GM13977 (cell line): ENCODE measurements around the gene ST8SIA1.

Experiments used
- DNase-seq: peaks from one replicate; pipeline ENCODE4 v3.0.0; 2012; ENCODE audit warnings: low spot score
- CTCF ChIP-seq: IDR thresholded peaks from 2 replicates; pipeline ENCODE4 v1.5.1; 2012; ENCODE audit warnings: mild to moderate bottlenecking, control low read depth; ENCODE audit not compliant: insufficient read depth; ENCODE audit errors: extremely low read depth, missing control alignments
- in situ Hi-C: fragments of 300-500 bp; cut with MboI; formaldehyde crosslinking; loops from one replicate; pipeline ENCODE4 v1.12.0; 2022; ENCODE audit warnings: low sequenced_read_pairs, low pct_unique_long_range_greater_than_20kb, mixed read lengths, inconsistent platforms; ENCODE audit not compliant: unreplicated experiment

ST8SIA1 gene

GRCh38 chr12:22287776-22288621 is 46.5 kb downstream of the ST8SIA1 start:
- in situ Hi-C loops: no loop called here
- no peak for DNase-seq
- no peak for TF ChIP-seq CTCF

- DNase-seq: no peak
- in situ Hi-C loops: no loop called here
- TF ChIP-seq CTCF: no peak
Measured at GRCh38 chr12:22287101-22287500, 47.4 kb downstream of the ST8SIA1 start.

- DNase-seq: no peak
- no peak for TF ChIP-seq CTCF
- in situ Hi-C loops: no loop called here
Measured at GRCh38 chr12:22286569-22286968, 47.9 kb downstream of the ST8SIA1 start.

- TF ChIP-seq CTCF: no peak
- no peak for DNase-seq
- in situ Hi-C loops: no loop called here
Measured at GRCh38 chr12:22285846-22286245, 48.7 kb downstream of the ST8SIA1 start.

- no peak for TF ChIP-seq CTCF
- in situ Hi-C loops: no loop called here
- DNase-seq: no peak
Measured at GRCh38 chr12:22284871-22285270, 49.6 kb downstream of the ST8SIA1 start.

- DNase-seq: no peak
- TF ChIP-seq CTCF: no peak
- in situ Hi-C loops: no loop called here
Measured at GRCh38 chr12:22283508-22283907, 51.0 kb downstream of the ST8SIA1 start.
